NCI-H187 (cell line): ENCODE measurements around the gene CCR4.
"Not testable (repeated sequence)": the region's sequence is repeated elsewhere in the genome, so short reads cannot be mapped to it uniquely, and the experiment has no call there.

Source experiments
- DNase-seq, 2 experiments: peaks; one replicate each; lab custom pipeline; 2025; lab: John Stamatoyannopoulos, UW

The CCR4 gene

GRCh38 chr3:32951410-32951811, at the start of gene CCR4:
CCR4 (plus strand) TSS chr3:32951644; CDS start chr3:32953423, 1,779 bp downstream.
- DNase-seq = no peak

DNA sequence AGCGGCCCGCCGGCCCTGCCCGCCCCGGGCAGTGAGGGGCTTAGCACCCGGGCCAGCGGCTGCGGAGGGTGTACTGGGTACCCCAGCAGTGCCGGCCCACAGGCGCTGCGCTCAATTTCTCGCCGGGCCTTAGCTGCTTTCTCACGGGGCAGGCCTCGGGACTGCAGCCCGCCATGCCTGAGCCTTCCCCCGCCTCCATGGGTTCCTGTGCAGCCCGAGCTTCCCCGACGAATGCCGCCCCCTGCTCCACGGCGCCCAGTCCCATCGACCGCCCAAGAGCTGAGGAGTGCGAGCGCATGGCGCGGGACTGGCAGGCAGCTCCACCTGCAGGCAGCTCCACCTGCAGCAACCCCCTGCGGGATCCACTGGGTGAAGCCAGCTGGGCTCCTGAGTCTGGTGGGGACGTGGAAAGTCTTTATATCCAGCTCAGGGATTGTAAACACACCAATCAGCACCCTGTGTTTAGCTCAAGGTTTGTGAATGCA, 48.5 kb upstream of the CCR4 start:
- not testable (repeated sequence) for DNase-seq

DNA sequence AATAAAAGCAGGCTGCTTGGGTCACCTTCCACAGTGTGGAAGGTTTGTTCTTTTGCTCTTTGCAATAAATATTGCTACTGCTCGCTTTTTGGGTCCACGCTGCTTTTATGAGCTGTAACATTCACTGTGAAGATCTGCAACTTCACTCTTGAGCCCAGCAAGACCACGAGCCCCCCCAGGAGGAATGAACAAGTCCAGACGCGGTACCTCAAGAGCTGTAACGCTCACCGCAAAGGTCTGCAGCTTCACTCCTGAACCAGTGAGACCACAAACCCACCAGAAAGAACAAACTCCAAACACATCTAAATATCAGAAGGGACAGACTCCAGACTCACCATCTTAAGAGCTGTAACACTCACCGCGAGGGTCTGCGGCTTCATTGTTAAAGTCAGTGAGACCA, 47.5 kb upstream of the CCR4 start:
- no peak for DNase-seq

GRCh38 chr3:32909999-32910398, 41.4 kb upstream of the CCR4 start:
- DNase-seq = no peak

DNA sequence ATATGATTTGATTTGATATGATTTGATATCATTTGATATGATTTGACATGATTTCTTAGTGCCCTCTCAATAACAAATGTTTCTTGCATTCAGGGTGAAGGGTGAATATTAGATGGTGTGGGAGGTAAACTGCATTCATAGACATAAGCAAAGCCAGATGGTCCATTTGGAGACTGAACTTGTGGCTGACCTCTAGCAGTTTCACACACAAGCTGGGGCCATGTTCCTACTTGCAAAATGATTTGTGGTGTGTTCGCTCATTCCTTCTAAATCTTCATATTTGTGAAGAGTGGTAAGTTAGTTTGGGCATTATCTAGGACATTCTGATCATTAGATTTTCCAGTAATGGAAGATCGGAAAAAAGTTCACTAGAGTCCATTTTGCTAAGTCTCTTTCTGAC, 40.5 kb upstream of the CCR4 start:
- no peak for DNase-seq

GRCh38 chr3:32912046-32912445, 39.4 kb upstream of the CCR4 start:
- no peak for DNase-seq

DNA sequence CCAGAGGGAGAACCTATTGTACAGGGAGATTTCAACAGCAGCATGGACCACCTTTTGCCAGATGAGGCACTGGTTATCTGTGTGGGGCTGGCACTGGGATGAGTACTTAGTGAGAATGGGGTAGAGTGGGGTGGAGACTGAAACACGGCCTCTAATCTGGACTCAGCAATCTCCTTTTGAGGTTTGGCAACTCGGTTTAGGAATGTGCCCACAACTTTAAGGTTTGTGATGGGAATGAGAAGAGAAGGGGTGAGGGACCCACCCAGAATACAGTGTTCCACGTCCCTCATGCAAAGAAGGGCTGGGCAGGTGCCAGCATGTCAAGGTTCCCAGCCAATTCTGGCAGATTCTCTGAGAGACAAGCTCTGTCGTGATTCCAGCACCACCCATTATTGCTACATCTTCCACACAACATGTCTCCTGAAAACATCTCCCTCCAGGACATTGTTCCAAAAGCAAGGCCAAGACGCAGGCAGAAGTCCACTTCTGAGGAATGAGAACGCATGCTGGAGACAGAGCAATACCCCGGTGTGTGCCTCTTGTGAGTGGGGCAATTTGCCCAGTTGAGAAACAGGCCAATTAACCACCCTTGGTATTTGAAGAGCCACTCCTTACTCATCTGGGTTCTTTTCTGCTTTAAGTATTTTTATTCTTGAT, 37.5 kb upstream of the CCR4 start:
- DNase-seq = no peak

GRCh38 chr3:32919920-32920319, 31.5 kb upstream of the CCR4 start:
- no peak for DNase-seq

DNA sequence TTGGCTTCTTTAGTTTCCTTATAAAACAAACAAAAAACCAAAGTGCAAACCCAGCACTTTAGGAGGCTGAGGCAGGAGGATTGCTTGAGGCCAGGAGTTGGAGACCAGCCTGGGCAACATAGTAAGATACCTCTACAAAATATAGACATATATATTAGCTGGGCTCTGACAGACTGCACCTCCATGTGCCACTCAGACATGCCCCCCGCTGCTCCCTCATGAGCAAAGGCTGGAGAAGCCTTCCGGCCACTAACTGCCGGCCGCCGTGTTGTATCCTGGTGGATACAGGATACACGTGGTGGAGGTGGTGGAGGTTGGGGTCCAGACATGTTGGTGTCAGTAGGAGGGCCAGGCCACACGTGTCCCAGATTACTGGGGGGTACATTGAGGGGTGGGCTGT, 29.4 kb upstream of the CCR4 start:
- DNase-seq = no peak

- DNase-seq = no peak
Observed at GRCh38 chr3:32930161-32930560, 21.3 kb upstream of the CCR4 start.

DNA sequence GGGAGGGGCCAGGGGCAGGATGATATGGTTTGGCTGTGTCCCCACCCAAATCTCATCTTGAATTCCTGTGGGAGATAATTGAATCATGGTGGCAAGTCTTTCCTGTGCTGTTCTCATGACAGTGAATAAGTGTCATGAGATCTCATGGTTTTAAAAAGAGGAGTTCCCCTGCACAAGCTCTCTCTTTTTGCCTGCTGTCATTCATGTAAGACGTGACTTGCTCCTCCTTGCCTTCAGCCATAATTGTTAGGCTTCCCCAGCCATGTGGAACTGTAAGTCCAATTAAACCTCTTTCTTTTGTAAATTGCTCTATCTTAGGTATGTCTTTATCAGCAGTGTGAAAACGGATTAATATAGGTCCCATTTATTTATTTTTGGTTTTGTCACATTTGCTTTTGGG, 20.2 kb upstream of the CCR4 start:
- not testable (repeated sequence) for DNase-seq

GRCh38 chr3:32934150-32934742, 17.2 kb upstream of the CCR4 start:
- DNase-seq = no peak

DNA sequence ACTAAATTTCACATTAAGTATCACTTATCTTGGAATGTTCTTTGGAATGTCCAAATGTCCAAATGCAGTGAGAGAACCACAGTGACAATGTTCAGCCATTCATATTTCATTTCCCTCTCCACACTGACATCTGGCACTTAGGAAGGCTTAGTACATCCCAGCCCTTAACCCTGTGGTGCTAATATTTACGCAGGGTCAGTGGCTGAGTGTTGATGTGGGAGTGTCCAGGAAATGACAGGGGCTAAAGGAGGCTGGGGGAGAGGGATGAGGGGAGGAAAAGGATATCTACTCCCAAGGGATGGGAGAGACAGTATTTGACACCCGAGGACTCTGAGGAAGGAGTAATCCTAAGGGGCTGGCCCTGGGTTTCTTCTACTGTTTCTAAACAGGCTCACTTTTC, 14.1 kb upstream of the CCR4 start:
- DNase-seq = no peak

GRCh38 chr3:32939531-32940284, 11.7 kb upstream of the CCR4 start:
- DNase-seq = not testable (repeated sequence)

DNA sequence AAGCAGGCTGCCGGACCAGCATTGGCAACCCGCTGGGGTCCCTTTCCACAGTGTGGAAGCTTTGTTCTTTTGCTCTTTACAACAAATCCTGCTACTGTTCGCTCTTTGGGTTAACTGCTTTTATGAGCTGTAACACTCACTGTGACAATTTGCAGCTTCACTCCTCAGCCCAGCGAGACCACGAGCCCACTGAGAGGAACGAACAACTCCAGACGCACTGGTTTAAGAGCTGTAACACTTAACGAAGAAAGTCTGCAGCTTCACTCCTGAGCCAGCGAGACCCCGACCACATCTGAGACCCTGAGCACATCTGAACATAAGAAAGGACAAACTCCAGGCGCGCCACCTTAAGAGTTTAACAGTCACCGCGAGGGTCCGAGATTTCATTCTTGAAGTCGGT, 10.7 kb upstream of the CCR4 start:
- no peak for DNase-seq

DNA sequence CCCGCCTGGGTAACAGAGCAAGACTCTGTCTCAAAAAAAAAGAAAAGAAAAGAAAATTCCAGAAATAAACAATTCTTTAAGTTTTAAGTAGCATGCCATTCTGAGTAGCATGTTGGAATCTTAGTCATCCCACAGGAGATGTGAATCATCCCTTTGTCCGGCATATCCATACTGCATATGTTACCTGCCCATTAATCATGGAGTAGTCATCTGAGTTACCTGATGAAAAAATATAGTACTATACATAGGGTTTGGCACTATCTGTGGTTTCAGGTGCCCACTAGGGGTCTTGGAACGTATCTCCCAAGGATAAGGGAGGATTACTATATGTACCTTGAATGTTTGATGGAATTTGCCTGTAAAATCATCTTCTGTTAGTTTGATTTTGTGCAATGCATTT, 6.3 kb upstream of the CCR4 start:
- no peak for DNase-seq

GRCh38 chr3:32945598-32945997, 5.8 kb upstream of the CCR4 start:
- not testable (repeated sequence) for DNase-seq

DNA sequence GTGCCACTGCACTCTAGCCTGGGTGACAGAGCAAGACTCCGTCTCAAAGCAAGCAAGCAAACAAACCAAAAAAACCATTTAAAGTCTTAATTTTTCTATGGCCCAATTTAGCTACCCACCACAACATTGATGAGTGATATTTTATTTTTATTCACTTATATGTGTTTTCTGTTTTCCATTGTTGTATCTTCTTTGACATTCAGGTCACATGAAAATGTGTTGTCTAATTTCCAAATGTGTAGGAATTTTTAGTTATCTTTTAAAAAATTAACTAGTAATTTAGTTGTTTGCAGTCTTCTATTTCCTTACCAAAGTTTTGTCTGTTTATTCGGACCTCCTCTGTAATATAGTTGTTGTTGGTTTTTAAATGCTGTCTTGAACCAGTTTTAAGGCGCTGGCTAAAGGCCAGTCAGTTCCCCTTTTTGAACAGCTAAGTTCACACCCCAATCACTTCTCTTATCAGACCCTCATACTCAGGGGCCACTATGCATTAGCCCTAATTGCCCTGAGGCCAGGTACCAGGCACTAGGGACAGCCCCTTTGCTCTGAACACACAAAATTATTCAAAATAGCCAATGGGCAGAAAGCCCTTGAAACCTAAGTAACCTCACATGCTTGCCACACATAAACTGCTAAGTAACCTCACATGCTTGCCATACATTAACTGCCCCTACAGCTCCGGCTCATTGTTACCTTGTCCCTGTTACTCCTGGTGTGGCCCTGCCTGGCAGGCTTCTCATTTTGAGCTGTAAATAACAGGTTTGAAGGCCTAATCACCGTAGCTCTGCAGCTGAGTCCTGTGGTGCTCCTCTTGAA, 4.3 kb upstream of the CCR4 start:
- no peak for DNase-seq

GRCh38 chr3:32947789-32948238, 3.6 kb upstream of the CCR4 start:
- DNase-seq = peak; percentile 53 to 64

DNA sequence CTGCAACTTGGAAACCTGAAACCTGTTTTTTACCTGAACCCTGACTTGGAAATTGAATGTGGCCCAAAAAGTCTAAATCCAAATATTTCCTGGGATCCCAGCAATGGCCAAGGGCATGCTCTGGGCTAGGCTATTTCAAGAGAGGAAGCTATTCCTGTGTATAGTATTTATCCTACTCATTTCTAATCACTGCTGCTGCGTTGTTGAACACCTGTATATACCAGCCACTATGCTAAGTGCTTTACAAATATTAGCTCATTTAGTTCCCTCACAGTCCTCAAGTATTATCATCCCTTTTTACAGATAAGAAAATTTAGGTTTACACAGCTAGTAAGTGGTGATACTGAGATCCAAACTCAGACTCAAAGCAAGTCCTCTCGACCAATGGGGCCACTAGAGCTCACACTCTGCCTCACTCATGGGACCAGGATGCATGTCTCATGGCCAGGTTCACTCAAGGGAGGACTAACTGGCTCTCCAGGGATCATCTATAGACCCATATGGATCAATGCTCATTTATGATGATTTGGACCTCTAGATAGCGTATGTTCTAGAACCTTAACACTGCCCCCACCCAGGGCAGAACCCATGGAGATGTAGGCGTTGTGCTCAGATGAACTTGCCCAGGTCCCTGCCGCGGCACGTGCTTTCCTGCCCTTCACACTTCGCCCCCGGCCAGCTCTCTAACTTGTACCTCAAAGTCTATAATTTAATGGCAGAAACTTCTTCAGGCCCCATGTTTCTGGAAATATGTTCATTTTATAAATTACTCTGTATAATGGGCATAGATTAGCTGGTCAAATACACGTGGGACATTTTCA, 2.6 kb upstream of the CCR4 start:
- no peak for DNase-seq

- DNase-seq = no peak
Observed at GRCh38 chr3:32950516-32950915, 928 bp upstream of the CCR4 start.
